Endothelial cell of umbilical vein (primary cell): ENCODE measurements around the gene CTNND2.

Experiments
- CTCF ChIP-seq, 2 donors: IDR thresholded peaks; 1 replicate in 1 of 2; 2 replicates in 1 of 2; pipeline ENCODE4 v1.5.1; 2011; ENCODE audit warnings: low read length in 2 of 2, mild to moderate bottlenecking in 2 of 2, moderate library complexity in 2 of 2, control low read depth in 1 of 2, inconsistent platforms in 1 of 2, low read depth in 1 of 2; ENCODE audit not compliant: insufficient read depth in 1 of 2; ENCODE audit errors: extremely low read depth in 1 of 2
- JUN ChIP-seq: IDR thresholded peaks from 2 replicates; pipeline ENCODE4 v1.6.1; 2011; ENCODE audit warnings: borderline replicate concordance, low read depth; ENCODE audit not compliant: insufficient read length, insufficient read depth
- MAX ChIP-seq: IDR thresholded peaks from 2 replicates; pipeline ENCODE4 v1.6.1; 2011; ENCODE audit not compliant: insufficient read depth, insufficient read length
- MYC ChIP-seq: IDR thresholded peaks from one replicate; pipeline ENCODE4 v1.6.1; 2011; ENCODE audit warnings: mild to moderate bottlenecking, low read depth, low read length
- POLR2A ChIP-seq: IDR thresholded peaks from 2 replicates; pipeline ENCODE4 v1.6.1; 2012; ENCODE audit warnings: low read depth, mild to moderate bottlenecking, control low read depth, low read length

- no peak for TF ChIP-seq CTCF (IDR thresholded peaks at IDR 0.05; ENCODE audit: extremely low read depth in 1 of 2, insufficient read depth in 1 of 2, low read depth in 1 of 2, low read length in 2 of 2)
- no peak for TF ChIP-seq POLR2A
- no peak for TF ChIP-seq MYC
- no peak for TF ChIP-seq JUN
- no peak for TF ChIP-seq MAX
Measured at GRCh38 chr5:10999714-11000113, 904.5 kb downstream of the CTNND2 start.
